CD14-positive monocyte (primary cell): ENCODE data around the gene RNASE13. TPM values are rescaled to one million over a fixed set of nuclear protein-coding genes. Genes with fewer than 3 reads are reported as not detected.

Experiments
- DNase-seq, 3 donors: peaks; one replicate each; pipeline ENCODE4 v3.0.0-alpha.2; 2011 to 2022
- H2AFZ ChIP-seq: 2 replicates; pipeline ENCODE4 v1.6.0; 2012; ENCODE audit warnings: mild to moderate bottlenecking, low read depth, low read length, inconsistent platforms; ENCODE audit not compliant: insufficient read depth, poor library complexity, severe bottlenecking
- H3K27ac ChIP-seq, 2 donors: 1 replicate in 1 of 2; 2 replicates in 1 of 2; pipeline ENCODE4 v1.5.1; 2012 to 2013; ENCODE audit warnings: low read length in 2 of 2, control low read depth in 1 of 2, inconsistent platforms in 1 of 2, low read depth in 1 of 2, mild to moderate bottlenecking in 1 of 2
- H3K27me3 ChIP-seq, 2 donors: one replicate each; pipeline versions ENCODE4 v1.6.0 to v1.6.1; 2011 to 2013; ENCODE audit warnings: low read length in 2 of 2; ENCODE audit not compliant: control insufficient read depth in 2 of 2, insufficient read depth in 2 of 2
- H3K36me3 ChIP-seq, 2 donors: replicated peaks in 1 of 2; 1 replicate in 1 of 2; 2 replicates in 1 of 2; pipeline versions ENCODE4 v1.5.1 to v1.6.1; 2012 to 2013; ENCODE audit warnings: low read length in 2 of 2, control low read depth in 1 of 2, inconsistent platforms in 1 of 2, mild to moderate bottlenecking in 1 of 2; ENCODE audit not compliant: insufficient read depth in 2 of 2, control insufficient read depth in 1 of 2
- H3K4me1 ChIP-seq, 2 donors: 1 replicate in 1 of 2; 2 replicates in 1 of 2; pipeline versions ENCODE4 v1.5.1 to v1.6.1; 2012 to 2013; ENCODE audit warnings: low read length in 2 of 2, control low read depth in 1 of 2, inconsistent platforms in 1 of 2, mild to moderate bottlenecking in 1 of 2, moderate library complexity in 1 of 2; ENCODE audit not compliant: insufficient read depth in 2 of 2, control insufficient read depth in 1 of 2
- H3K4me2 ChIP-seq: replicated peaks from 2 replicates; pipeline ENCODE3; 2012; ENCODE audit warnings: low read length, moderate library complexity, mild to moderate bottlenecking; ENCODE audit not compliant: poor library complexity, severe bottlenecking; ENCODE audit errors: extremely low read depth
- H3K4me3 ChIP-seq, 3 experiments: fragments of 200-600 bp in 1 of 3; sonication (generic) in 1 of 3; replicated peaks in 1 of 3; 1 replicate in 2 of 3; 2 replicates in 1 of 3; pipeline ENCODE4 v1.5.1; 2011 to 2013; ENCODE audit warnings: low read length in 3 of 3, mild to moderate bottlenecking in 3 of 3, control low read depth in 2 of 3, low read depth in 2 of 3, inconsistent platforms in 1 of 3, moderate library complexity in 1 of 3
- H3K79me2 ChIP-seq: 2 replicates; pipeline ENCODE4 v1.6.0; 2012; ENCODE audit warnings: mild to moderate bottlenecking, control low read depth, inconsistent platforms, low read length, moderate library complexity; ENCODE audit not compliant: insufficient read depth
- H3K9ac ChIP-seq: 2 replicates; pipeline ENCODE4 v1.6.0; 2017; ENCODE audit warnings: low read length, mild to moderate bottlenecking; ENCODE audit not compliant: insufficient read depth, poor library complexity, severe bottlenecking
- H3K9me3 ChIP-seq, 2 donors: replicated peaks in 1 of 2; 1 replicate in 1 of 2; 2 replicates in 1 of 2; pipeline versions ENCODE4 v1.5.1 to v1.6.1; 2012 to 2013; ENCODE audit warnings: low read length in 2 of 2, control low read depth in 1 of 2; ENCODE audit not compliant: control insufficient read depth in 1 of 2, insufficient read depth in 1 of 2
- H4K20me1 ChIP-seq: 2 replicates; pipeline ENCODE4 v1.6.0; 2012; ENCODE audit warnings: mild to moderate bottlenecking, low read length, control low read depth, moderate library complexity; ENCODE audit not compliant: insufficient read depth
- H3K27ac Mint-ChIP-seq, 7 donors: one replicate each; pipeline ENCODE4 v1.8.0; 2020; ENCODE audit warnings: mild to moderate bottlenecking in 7 of 7, mixed read lengths in 7 of 7, moderate library complexity in 6 of 7, inconsistent platforms in 2 of 7
- H3K27me3 Mint-ChIP-seq, 3 donors: one replicate each; pipeline ENCODE4 v1.8.0; 2021 to 2022; ENCODE audit warnings: low read depth in 3 of 3, mild to moderate bottlenecking in 3 of 3, mixed read lengths in 3 of 3, moderate library complexity in 3 of 3, inconsistent platforms in 1 of 3
- H3K36me3 Mint-ChIP-seq, 2 donors: one replicate each; pipeline ENCODE4 v1.8.0; 2020; ENCODE audit warnings: mixed read lengths in 2 of 2, inconsistent platforms in 1 of 2, mild to moderate bottlenecking in 1 of 2
- H3K4me1 Mint-ChIP-seq: one replicate; pipeline ENCODE4 v1.8.0; 2020; ENCODE audit warnings: mild to moderate bottlenecking, mixed read lengths
- H3K4me3 Mint-ChIP-seq, 2 donors: one replicate each; pipeline ENCODE4 v1.8.0; 2020; ENCODE audit warnings: mild to moderate bottlenecking in 2 of 2, mixed read lengths in 2 of 2, moderate library complexity in 1 of 2
- H3K9me3 Mint-ChIP-seq, 7 donors: one replicate each; pipeline ENCODE4 v1.8.0; 2020 to 2022; ENCODE audit warnings: mixed read lengths in 7 of 7, mild to moderate bottlenecking in 6 of 7, moderate library complexity in 6 of 7, inconsistent platforms in 2 of 7
- WGBS: methylation state at CpG from one replicate; pipeline ENCODE4 v1.1.5; 2013; ENCODE audit warnings: missing lambda C conversion rate; ENCODE audit not compliant: insufficient coverage; 5-methylcytosine and 5-hydroxymethylcytosine counted together
- intact Hi-C, 2 donors: fragments of 100-400 bp; cut with micrococcal nuclease; formaldehyde crosslinking; loops; one replicate each; pipeline versions ENCODE4 v1.15.0 to v1.15.1; 2023
- polyA plus RNA-seq, 3 donors: library from polyadenylated mRNA; depleted of rRNA in 1 of 3; unstranded in 2 of 3; stranded (reverse) in 1 of 3; fragments of 300-500 nt in 2 of 3; fragments of >200 nt in 1 of 3; fragmentation: Illumina TruSeq in 2 of 3; gene quantifications; 1 replicate in 2 of 3; 2 replicates in 1 of 3; pipeline ENCODE4 v1.2.3, GENCODE V29; 2012 to 2021
- TF ChIP-seq, protein P1 (sequence below): fragments of 200-600 bp; IDR thresholded peaks from one replicate; pipeline ENCODE4 v1.8.0; 2022; ENCODE audit warnings: antibody characterized with exemption, mild to moderate bottlenecking

The RNASE13 gene
- polyA plus RNA-seq, 3 donors: 0.39 TPM; not detected in 2

DNA sequence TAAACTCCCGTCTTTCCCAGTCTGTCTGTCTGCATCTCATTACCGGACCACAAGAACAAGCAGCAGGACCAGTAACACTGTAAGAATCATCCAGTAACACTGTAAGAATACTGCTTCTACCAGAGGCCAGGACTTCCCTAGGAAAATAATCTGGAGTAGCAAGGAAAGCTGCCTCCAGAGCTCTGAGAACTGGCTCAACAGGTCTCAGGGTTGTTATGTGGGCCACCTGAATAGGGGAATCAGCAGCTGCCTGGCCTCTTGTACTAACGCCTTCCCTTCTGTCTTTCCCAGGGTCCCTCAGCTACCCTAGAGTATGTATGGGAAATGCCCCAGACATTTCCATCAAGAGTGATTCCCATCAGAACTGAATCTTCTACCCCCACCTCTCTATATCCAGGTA is 36.5 kb downstream of the RNASE13 start:
- Histone ChIP-seq H3K9ac (no peak overlapping the region), H3K27ac (no peak overlapping the region), H2AFZ (no peak overlapping the region), H3K27me3 (no peaks in the 10 kb centered on the region), H3K4me2 (no peak overlapping the region), H3K4me3 (no peak overlapping the region), H4K20me1 (no peaks in the 10 kb centered on the region), H3K9me3 (no peaks in the 10 kb centered on the region), H3K4me1 (no peaks in the 10 kb centered on the region), H3K79me2 (no peaks in the 10 kb centered on the region), H3K36me3 (peaks cover 41 to 45% of the 10 kb centered on the region in 2 donors)
- intact Hi-C loops: no loop called here
- Mint-ChIP-seq H3K27me3 (peaks cover 0 to 3% (median 0%) of the 10 kb centered on the region in 3 donors), H3K4me3 (no peak overlapping the region), H3K4me1 (no peaks in the 10 kb centered on the region), H3K27ac (peak overlapping the region in 1 of 7 donors; percentile 24), H3K9me3 (peaks cover 0 to 1% (median 0%) of the 10 kb centered on the region in 7 donors), H3K36me3 (peaks cover 39 to 46% of the 10 kb centered on the region in 2 donors)
- TF ChIP-seq, protein P1, sequence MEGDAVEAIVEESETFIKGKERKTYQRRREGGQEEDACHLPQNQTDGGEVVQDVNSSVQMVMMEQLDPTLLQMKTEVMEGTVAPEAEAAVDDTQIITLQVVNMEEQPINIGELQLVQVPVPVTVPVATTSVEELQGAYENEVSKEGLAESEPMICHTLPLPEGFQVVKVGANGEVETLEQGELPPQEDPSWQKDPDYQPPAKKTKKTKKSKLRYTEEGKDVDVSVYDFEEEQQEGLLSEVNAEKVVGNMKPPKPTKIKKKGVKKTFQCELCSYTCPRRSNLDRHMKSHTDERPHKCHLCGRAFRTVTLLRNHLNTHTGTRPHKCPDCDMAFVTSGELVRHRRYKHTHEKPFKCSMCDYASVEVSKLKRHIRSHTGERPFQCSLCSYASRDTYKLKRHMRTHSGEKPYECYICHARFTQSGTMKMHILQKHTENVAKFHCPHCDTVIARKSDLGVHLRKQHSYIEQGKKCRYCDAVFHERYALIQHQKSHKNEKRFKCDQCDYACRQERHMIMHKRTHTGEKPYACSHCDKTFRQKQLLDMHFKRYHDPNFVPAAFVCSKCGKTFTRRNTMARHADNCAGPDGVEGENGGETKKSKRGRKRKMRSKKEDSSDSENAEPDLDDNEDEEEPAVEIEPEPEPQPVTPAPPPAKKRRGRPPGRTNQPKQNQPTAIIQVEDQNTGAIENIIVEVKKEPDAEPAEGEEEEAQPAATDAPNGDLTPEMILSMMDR: no peak
- DNase-seq: no peak
- 100% methylated on average over 2 of the region's 3 CpGs for WGBS

DNA sequence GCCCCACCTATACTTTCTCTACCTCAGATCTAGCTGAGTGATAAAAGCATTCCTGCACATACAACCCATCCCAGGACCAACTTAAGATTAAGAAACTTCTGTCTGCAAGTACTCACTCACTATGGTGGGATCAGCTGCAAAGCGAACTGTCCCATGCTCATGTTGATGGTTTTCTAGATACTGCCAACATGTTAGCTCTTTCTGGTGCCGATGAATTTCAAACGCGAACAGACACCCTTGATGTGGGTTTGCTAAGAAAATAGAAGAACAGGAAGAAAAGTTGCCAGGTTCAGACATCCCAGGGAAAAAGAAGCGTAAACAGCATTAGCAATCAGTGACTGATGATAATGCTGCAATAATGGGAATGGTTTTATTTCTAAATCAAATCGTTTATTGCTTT is 37.0 kb downstream of the RNASE13 start:
- TF ChIP-seq, protein P1: no peak
- no peak overlapping the region for H3K27ac Mint-ChIP-seq

More for the DNA sequence above, 37.0 kb downstream of the RNASE13 start:
- WGBS: 88% methylated on average over 3 of the region's 6 CpGs
- Histone ChIP-seq H2AFZ (no peak overlapping the region), H3K27me3 (no peaks in the 10 kb centered on the region), H3K9ac (no peak overlapping the region), H3K4me2 (no peak overlapping the region), H4K20me1 (no peaks in the 10 kb centered on the region), H3K4me3 (no peak overlapping the region), H3K4me1 (no peaks in the 10 kb centered on the region), H3K9me3 (no peaks in the 10 kb centered on the region), H3K27ac (no peak overlapping the region), H3K79me2 (no peaks in the 10 kb centered on the region), H3K36me3 (peaks cover 46 to 51% of the 10 kb centered on the region in 2 donors)
- peaks cover 0 to 1% (median 0%) of the 10 kb centered on the region in 7 donors for H3K9me3 Mint-ChIP-seq
- peaks cover 44 to 52% of the 10 kb centered on the region in 2 donors for H3K36me3 Mint-ChIP-seq
- peaks cover 0 to 3% (median 0%) of the 10 kb centered on the region in 3 donors for H3K27me3 Mint-ChIP-seq
- DNase-seq: no peak
- intact Hi-C loops: no loop called here
- H3K4me1 Mint-ChIP-seq: no peaks in the 10 kb centered on the region
- H3K4me3 Mint-ChIP-seq: no peak overlapping the region
